HUES48 (cell line): Measurements from ENCODE around the gene CACNA2D2.

Experiments used
- H3K27ac ChIP-seq: one replicate; pipeline ENCODE4 v1.7.0; 2013; ENCODE audit warnings: low read depth, low read length, inconsistent platforms
- H3K27me3 ChIP-seq: 2 replicates; pipeline ENCODE4 v1.6.1; 2013; ENCODE audit warnings: mild to moderate bottlenecking, low read length; ENCODE audit not compliant: control insufficient read depth, insufficient read depth
- H3K36me3 ChIP-seq: 2 replicates; pipeline ENCODE4 v1.6.1; 2013; ENCODE audit warnings: low read length; ENCODE audit not compliant: control insufficient read depth, insufficient read depth
- H3K4me1 ChIP-seq: 2 replicates; pipeline ENCODE4 v1.6.1; 2013; ENCODE audit warnings: mild to moderate bottlenecking, low read length; ENCODE audit not compliant: control insufficient read depth, insufficient read depth
- H3K4me3 ChIP-seq: 2 replicates; pipeline ENCODE4 v1.5.1; 2013; ENCODE audit warnings: mild to moderate bottlenecking, low read depth, low read length
- H3K9ac ChIP-seq: 2 replicates; pipeline ENCODE4 v1.6.1; 2013; ENCODE audit warnings: mild to moderate bottlenecking, low read depth, low read length, moderate library complexity
- H3K9me3 ChIP-seq: 2 replicates; pipeline ENCODE4 v1.6.1; 2013; ENCODE audit warnings: low read length; ENCODE audit not compliant: control insufficient read depth, insufficient read depth

CACNA2D2 gene

GRCh38 chr3:50442945-50443579, 60.4 kb downstream of the CACNA2D2 start:
- H3K9ac ChIP-seq: no peak overlapping the region
- no peak overlapping the region for H3K4me3 ChIP-seq
- no peaks in the 10 kb centered on the region for H3K36me3 ChIP-seq
- H3K27me3 ChIP-seq: no peaks in the 10 kb centered on the region
- H3K9me3 ChIP-seq: no peaks in the 10 kb centered on the region
- no peak overlapping the region for H3K27ac ChIP-seq
- no peaks in the 10 kb centered on the region for H3K4me1 ChIP-seq

GRCh38 chr3:50441424-50442217, 61.8 kb downstream of the CACNA2D2 start:
- Histone ChIP-seq H3K27ac (no peak overlapping the region), H3K9me3 (no peaks in the 10 kb centered on the region), H3K4me1 (no peaks in the 10 kb centered on the region), H3K36me3 (no peaks in the 10 kb centered on the region), H3K27me3 (no peaks in the 10 kb centered on the region), H3K4me3 (no peak overlapping the region), H3K9ac (no peak overlapping the region)

- Histone ChIP-seq H3K4me1 (no peaks in the 10 kb centered on the region), H3K36me3 (no peaks in the 10 kb centered on the region; the same call in 1 of the 2 replicates), H3K9me3 (no peaks in the 10 kb centered on the region), H3K27ac (no peak overlapping the region), H3K4me3 (no peak overlapping the region), H3K9ac (no peak overlapping the region), H3K27me3 (no peaks in the 10 kb centered on the region)
These were observed 67.2 kb downstream of the CACNA2D2 start for GRCh38 chr3:50436114-50436674.

GRCh38 chr3:50435371-50436113, 67.9 kb downstream of the CACNA2D2 start:
- no peaks in the 10 kb centered on the region for H3K27me3 ChIP-seq
- H3K4me1 ChIP-seq: no peaks in the 10 kb centered on the region
- H3K36me3 ChIP-seq: no peaks in the 10 kb centered on the region; the same call in 1 of the 2 replicates
- no peak overlapping the region for H3K9ac ChIP-seq
- no peak overlapping the region for H3K27ac ChIP-seq
- H3K4me3 ChIP-seq: no peak overlapping the region
- H3K9me3 ChIP-seq: no peaks in the 10 kb centered on the region

- Histone ChIP-seq H3K27ac (no peak overlapping the region), H3K9me3 (no peaks in the 10 kb centered on the region), H3K4me1 (no peaks in the 10 kb centered on the region), H3K9ac (no peak overlapping the region), H3K36me3 (no peaks in the 10 kb centered on the region; the same call in 1 of the 2 replicates), H3K4me3 (no peak overlapping the region), H3K27me3 (no peaks in the 10 kb centered on the region)
These were observed 69.5 kb downstream of the CACNA2D2 start for GRCh38 chr3:50433954-50434353.

GRCh38 chr3:50430950-50431435, 72.4 kb downstream of the CACNA2D2 start:
- Histone ChIP-seq H3K27ac (no peak overlapping the region), H3K4me3 (no peak overlapping the region), H3K36me3 (no peaks in the 10 kb centered on the region; the same call in 1 of the 2 replicates), H3K4me1 (no peaks in the 10 kb centered on the region), H3K9ac (no peak overlapping the region), H3K9me3 (no peaks in the 10 kb centered on the region), H3K27me3 (no peaks in the 10 kb centered on the region)

- Histone ChIP-seq H3K36me3 (no peaks in the 10 kb centered on the region; the same call in 1 of the 2 replicates), H3K9me3 (no peaks in the 10 kb centered on the region), H3K4me1 (no peaks in the 10 kb centered on the region), H3K9ac (no peak overlapping the region), H3K4me3 (no peak overlapping the region), H3K27ac (no peak overlapping the region), H3K27me3 (no peaks in the 10 kb centered on the region)
These were observed 73.2 kb downstream of the CACNA2D2 start for GRCh38 chr3:50430191-50430590.

GRCh38 chr3:50428007-50428633, 75.3 kb downstream of the CACNA2D2 start:
- Histone ChIP-seq H3K9ac (no peak overlapping the region), H3K4me3 (no peak overlapping the region), H3K4me1 (no peaks in the 10 kb centered on the region), H3K9me3 (no peaks in the 10 kb centered on the region), H3K27ac (no peak overlapping the region), H3K27me3 (no peaks in the 10 kb centered on the region), H3K36me3 (no peaks in the 10 kb centered on the region)

DNA sequence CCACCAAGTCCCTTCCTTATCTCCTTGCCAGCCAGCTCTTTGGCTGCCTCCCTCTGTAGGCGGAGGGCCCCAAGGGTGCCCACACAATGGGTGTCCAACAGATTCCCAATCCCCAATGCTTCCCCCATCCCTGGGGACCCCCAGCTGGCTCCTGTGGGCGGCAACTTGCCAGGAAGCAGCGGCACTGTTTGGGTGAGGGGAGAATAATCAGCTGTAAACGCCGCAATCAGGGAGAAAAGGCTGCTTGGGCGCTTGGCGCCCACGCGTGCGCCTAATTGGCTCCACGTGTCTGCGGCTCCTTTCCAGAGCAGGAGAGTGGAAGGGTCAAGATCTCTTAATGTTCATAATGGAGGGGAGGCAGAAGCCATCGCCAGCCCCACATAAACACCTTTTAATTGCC, 76.2 kb downstream of the CACNA2D2 start:
- H3K9me3 ChIP-seq: no peaks in the 10 kb centered on the region
- no peak overlapping the region for H3K27ac ChIP-seq
- no peaks in the 10 kb centered on the region for H3K27me3 ChIP-seq
- H3K9ac ChIP-seq: no peak overlapping the region
- H3K36me3 ChIP-seq: no peaks in the 10 kb centered on the region
- H3K4me1 ChIP-seq: no peaks in the 10 kb centered on the region
- H3K4me3 ChIP-seq: no peak overlapping the region

- Histone ChIP-seq H3K4me3 (no peak overlapping the region), H3K27me3 (no peaks in the 10 kb centered on the region), H3K27ac (no peak overlapping the region), H3K36me3 (no peaks in the 10 kb centered on the region), H3K9me3 (no peaks in the 10 kb centered on the region), H3K4me1 (no peaks in the 10 kb centered on the region), H3K9ac (no peak overlapping the region)
These were observed 77.5 kb downstream of the CACNA2D2 start for GRCh38 chr3:50425911-50426310.
